Measurements from ENCODE around the gene CCL7. TPM values are rescaled to one million over a fixed set of nuclear protein-coding genes. Genes with fewer than 3 reads are reported as not detected.
"Not testable (repeated sequence)": the region's sequence is repeated elsewhere in the genome, so short reads cannot be mapped to it uniquely, and the experiment has no call there.

CCL7 gene
- total RNA-seq, 4 donors from 2014 or later = not detected

- no peak for DNase-seq (ENCODE audit: low spot score in 2 of 2)
- Histone ChIP-seq H3K27me3 (no peaks in the 10 kb centered on the region), H3K9me3 (peaks cover 0 to 3% (median 1%) of the 10 kb centered on the region in 4 donors), H3K36me3 (no peaks in the 10 kb centered on the region), H3K27ac (no peak overlapping the region), H3K4me3 (no peak overlapping the region), H3K4me1 (peaks cover 0 to 2% (median 0%) of the 10 kb centered on the region in 4 donors)
- WGBS, 2 donors = 79 to 82% methylated on average over 3 of the region's 3 CpGs
- TF ChIP-seq, protein P1, sequence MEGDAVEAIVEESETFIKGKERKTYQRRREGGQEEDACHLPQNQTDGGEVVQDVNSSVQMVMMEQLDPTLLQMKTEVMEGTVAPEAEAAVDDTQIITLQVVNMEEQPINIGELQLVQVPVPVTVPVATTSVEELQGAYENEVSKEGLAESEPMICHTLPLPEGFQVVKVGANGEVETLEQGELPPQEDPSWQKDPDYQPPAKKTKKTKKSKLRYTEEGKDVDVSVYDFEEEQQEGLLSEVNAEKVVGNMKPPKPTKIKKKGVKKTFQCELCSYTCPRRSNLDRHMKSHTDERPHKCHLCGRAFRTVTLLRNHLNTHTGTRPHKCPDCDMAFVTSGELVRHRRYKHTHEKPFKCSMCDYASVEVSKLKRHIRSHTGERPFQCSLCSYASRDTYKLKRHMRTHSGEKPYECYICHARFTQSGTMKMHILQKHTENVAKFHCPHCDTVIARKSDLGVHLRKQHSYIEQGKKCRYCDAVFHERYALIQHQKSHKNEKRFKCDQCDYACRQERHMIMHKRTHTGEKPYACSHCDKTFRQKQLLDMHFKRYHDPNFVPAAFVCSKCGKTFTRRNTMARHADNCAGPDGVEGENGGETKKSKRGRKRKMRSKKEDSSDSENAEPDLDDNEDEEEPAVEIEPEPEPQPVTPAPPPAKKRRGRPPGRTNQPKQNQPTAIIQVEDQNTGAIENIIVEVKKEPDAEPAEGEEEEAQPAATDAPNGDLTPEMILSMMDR (IDR thresholded peaks at IDR 0.05) = no peak
- no peak for TF ChIP-seq EP300 (IDR thresholded peaks at IDR 0.05)
- TF ChIP-seq POLR2A (IDR thresholded peaks at IDR 0.05) = no peak
These were observed 43.8 kb upstream of the CCL7 start for GRCh38 chr17:34226011-34226743.

GRCh38 chr17:34226744-34227034 lies 43.3 kb upstream of the CCL7 start:
- peaks cover 0 to 3% (median 1%) of the 10 kb centered on the region in 4 donors for H3K9me3 ChIP-seq
- no peaks in the 10 kb centered on the region for H3K27me3 ChIP-seq
- H3K4me1 ChIP-seq = no peaks in the 10 kb centered on the region
- DNase-seq (ENCODE audit: low spot score in 2 of 2) = no peak
- no peak overlapping the region for H3K27ac ChIP-seq
- TF ChIP-seq EP300 (IDR thresholded peaks at IDR 0.05) (no peak), POLR2A (IDR thresholded peaks at IDR 0.05) (no peak)
- TF ChIP-seq, protein P1 (IDR thresholded peaks at IDR 0.05) = no peak
- H3K36me3 ChIP-seq = no peaks in the 10 kb centered on the region
- H3K4me3 ChIP-seq = no peak overlapping the region

DNA sequence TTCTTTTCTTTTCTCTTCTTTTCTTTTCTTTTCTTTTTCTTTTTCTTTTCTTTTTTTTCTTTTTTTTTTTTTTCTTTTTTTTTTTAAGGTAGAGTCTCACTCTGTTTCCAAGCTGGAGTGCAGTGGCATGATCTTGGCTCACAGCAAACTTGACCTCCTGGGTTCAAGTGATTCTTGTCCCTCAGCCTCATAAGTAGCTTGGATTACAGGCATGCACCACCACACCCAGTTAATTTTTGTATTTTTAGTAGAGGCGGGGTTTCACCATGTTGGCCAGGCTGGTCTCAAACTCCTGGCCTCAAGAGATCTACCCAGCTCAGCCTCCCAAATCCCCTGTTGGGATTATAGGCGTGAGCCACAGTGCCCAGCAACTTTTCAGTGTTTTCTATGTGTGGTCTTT lies 42.7 kb upstream of the CCL7 start:
- not testable (repeated sequence) for H3K36me3 ChIP-seq; H3K27ac ChIP-seq; H3K9me3 ChIP-seq; H3K27me3 ChIP-seq; H3K4me1 ChIP-seq; DNase-seq (ENCODE audit: low spot score in 2 of 2); H3K4me3 ChIP-seq
- 88% methylated on average over 2 of the region's 2 CpGs for WGBS, 2 donors

DNA sequence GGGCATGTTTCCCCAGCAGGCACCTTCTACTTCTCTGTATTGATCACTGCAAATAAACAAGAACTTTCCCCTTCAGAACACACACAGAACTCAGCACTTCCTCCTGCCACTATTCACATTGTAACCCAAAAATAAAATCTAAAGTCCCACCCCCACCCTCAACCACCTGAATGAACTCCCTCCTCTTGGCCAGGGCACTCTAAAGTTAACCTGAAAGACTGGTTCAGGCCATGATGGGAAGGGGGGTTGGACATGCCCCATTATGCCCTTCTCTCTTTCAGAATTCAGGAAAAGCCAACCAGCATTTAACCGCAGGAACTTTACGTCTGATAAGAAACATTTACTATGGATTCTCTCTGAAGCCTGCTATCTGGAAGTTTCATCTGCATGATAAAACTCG lies 42.3 kb upstream of the CCL7 start:
- H3K4me3 ChIP-seq = no peak overlapping the region
- H3K9me3 ChIP-seq = peaks cover 0 to 3% (median 1%) of the 10 kb centered on the region in 4 donors
- no peaks in the 10 kb centered on the region for H3K27me3 ChIP-seq
- no peaks in the 10 kb centered on the region for H3K36me3 ChIP-seq
- no peaks in the 10 kb centered on the region for H3K4me1 ChIP-seq
- DNase-seq (ENCODE audit: low spot score in 2 of 2) = no peak
- H3K27ac ChIP-seq = no peak overlapping the region
- 90 to 93% methylated on average over 3 of the region's 3 CpGs for WGBS, 2 donors
- TF ChIP-seq POLR2A (IDR thresholded peaks at IDR 0.05) = no peak
- TF ChIP-seq EP300 (IDR thresholded peaks at IDR 0.05) = no peak
- TF ChIP-seq, protein P1 (IDR thresholded peaks at IDR 0.05) = no peak

- H3K4me3 ChIP-seq = no peak overlapping the region
- no peaks in the 10 kb centered on the region for H3K27me3 ChIP-seq
- no peak overlapping the region for H3K27ac ChIP-seq
- TF ChIP-seq, protein P1 (IDR thresholded peaks at IDR 0.05) = no peak
- TF ChIP-seq EP300 (IDR thresholded peaks at IDR 0.05) (no peak), POLR2A (IDR thresholded peaks at IDR 0.05) (no peak)
- whole genome bisulfite sequencing, 2 donors = 72 to 80% methylated on average over 4 of the region's 4 CpGs
- H3K9me3 ChIP-seq = peaks cover 0 to 3% (median 1%) of the 10 kb centered on the region in 4 donors
- no peak for DNase-seq (ENCODE audit: low spot score in 2 of 2)
- peaks cover 0 to 7% (median 3%) of the 10 kb centered on the region in 4 donors for H3K4me1 ChIP-seq
- no peaks in the 10 kb centered on the region for H3K36me3 ChIP-seq
These were observed 41.2 kb upstream of the CCL7 start for GRCh38 chr17:34228781-34229180.

Measured in tibial nerve (tissue), 4 donors.